GM21825 (cell line): ENCODE results near the gene CENPV.
A peak's percentile ranks its signal among the peaks of the same experiment; 100 is the strongest.
"Not testable (repeated sequence)": the region's sequence is repeated elsewhere in the genome, so short reads cannot be mapped to it uniquely, and the experiment has no call there.

Source experiments
- ATAC-seq: cut with Tn5 transposase; IDR thresholded peaks from one replicate; pipeline ENCODE4 v1.9.1; 2021; ENCODE audit warnings: mild to moderate bottlenecking, moderate library complexity; ENCODE audit not compliant: unreplicated experiment

The CENPV gene

DNA sequence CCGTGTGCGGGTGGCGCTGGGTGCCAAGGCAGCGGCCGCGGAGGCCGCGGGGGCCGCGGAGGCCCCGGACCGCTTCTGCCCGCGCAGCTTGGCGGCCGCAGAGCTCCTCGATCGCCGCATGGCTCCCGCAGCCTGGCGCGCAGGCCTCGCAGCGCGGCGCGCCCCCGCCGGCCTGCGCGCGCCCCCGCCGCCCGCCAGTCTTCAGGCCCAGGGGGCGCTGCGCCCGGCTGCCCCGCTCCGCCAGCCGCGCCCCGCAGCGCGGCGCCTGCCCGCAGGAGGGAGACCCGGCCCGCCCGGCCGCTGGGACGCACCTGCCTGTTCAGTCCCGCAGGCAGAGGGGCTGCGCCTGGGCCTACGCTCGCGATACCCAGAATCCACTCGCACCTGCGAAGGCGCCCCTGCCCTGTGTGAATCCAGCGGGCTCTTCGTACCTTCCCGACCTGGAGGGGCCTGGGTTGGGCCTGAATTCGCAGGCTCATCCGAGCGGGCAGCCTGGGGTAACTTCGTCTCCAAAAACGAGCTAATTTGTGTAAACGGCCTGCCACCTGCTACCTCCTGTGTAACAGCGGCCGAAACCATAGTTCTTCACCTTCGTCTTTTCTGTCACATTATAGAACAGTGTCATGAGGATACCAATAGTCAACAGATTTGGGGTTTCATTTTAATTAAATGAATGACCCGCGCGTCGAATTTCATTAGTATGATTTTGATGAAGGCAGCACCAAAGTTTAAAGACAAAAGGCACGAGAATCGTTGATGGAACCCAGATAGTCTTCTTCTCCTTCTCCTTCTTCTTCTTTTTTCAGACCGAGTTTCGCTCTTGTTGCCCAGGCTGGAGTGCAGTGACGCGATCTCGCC, at the start of gene CENPV:
Gene CENPV, minus strand, starts transcription at position 153 of the 858 bp plus-strand sequence. Its CDS starts 33 bp downstream, at position 120.
- peak; percentile 77 for ATAC-seq

DNA sequence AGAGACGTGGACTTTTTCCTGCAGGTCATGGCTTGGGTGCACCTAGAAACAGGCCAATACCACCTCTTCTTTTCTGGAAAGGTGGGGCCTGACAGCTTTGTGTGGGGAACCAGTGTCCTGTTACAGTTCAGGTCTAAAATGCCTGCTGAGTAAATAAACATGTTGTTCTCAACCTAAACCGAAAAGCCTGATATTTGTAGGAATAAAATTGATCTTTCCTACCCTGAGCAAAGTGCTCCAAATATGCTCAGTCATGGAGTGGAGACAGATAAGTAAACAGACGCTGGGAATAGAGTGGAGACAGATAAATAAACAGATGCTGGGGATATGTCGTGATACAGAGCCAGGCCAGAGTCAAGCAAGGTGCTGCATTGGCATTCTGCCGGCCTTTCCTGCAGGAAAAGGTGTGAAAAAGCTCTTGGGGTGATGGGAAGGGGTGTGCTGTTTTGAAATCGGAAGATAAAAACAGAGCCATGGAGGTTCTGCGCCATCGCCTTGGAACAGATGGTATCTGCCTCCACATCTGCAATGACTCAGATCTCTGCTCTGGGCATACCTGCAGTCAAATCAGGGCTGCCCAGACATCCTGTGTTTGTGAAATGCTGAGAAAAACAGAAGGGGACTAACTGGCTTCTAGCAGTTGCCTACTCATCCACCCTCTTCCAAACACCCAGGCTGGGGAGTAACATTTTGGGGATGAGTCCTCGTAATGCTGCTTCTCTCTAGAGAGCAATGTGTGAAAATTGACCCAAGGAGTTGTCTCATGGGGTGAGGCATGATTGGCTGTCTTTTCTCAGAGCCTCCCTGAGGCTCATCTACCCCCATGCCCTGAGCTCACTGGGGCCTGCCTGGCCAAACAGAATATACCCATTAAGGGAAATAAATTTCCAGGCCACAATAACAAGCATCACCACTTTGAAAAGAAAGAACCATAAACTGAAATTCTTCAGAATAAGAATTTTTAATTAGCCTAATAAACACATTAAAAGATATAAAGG, 45.3 kb upstream of the CENPV start:
- peak; percentile 83 for ATAC-seq

GRCh38 chr17:16396693-16397092, 43.4 kb upstream of the CENPV start:
- ATAC-seq, result not testable (repeated sequence)

DNA sequence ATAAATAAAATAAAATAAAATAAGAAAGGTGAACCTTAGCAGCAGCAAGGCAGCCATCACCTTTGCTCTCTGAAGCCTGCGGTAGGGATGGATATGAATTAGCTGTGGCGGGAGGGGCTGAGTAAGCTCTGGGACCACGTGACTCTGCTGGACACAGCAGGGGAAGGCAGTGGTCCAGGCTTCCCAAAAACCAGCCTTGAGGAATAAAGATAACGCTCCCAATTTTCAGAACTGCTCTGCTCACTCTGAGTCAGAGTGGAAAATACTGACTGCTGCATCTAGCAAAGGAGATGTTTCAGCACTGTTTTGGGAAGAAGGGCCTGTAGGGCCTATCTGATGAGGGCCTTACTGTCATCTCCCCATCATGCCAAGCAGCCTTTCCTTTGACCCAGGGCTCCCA, 42.6 kb upstream of the CENPV start:
- not testable (repeated sequence) for ATAC-seq

- not testable (repeated sequence) for ATAC-seq
These were observed 39.2 kb upstream of the CENPV start for GRCh38 chr17:16392491-16392890.

- ATAC-seq, result no peak
These were observed 38.2 kb upstream of the CENPV start for GRCh38 chr17:16391451-16391850.

- ATAC-seq, result not testable (repeated sequence)
These were observed 32.8 kb upstream of the CENPV start for GRCh38 chr17:16386126-16386507.

DNA sequence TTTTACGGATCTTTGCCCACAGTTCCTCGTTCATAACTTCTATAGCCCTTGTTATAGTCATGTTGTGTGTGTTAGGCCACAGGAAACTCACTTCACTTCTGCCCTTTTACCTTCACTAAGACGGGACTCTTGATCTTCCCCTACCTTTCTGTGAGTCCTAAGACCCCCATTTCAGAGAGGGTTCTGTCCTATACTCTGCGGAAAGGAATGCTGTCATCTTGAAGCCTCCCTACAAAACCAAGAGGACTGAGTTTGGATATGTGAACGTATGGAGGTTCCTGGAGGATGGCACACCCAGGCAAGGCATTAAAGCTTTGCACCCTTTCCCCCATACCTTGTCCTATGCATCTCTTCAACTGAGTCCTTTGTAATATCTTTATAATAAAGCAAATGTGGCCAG, 31.3 kb upstream of the CENPV start:
- ATAC-seq, result no peak

GRCh38 chr17:16383772-16384287, 30.6 kb upstream of the CENPV start:
- ATAC-seq, result no peak

GRCh38 chr17:16383216-16383615, 29.9 kb upstream of the CENPV start:
- no peak for ATAC-seq

DNA sequence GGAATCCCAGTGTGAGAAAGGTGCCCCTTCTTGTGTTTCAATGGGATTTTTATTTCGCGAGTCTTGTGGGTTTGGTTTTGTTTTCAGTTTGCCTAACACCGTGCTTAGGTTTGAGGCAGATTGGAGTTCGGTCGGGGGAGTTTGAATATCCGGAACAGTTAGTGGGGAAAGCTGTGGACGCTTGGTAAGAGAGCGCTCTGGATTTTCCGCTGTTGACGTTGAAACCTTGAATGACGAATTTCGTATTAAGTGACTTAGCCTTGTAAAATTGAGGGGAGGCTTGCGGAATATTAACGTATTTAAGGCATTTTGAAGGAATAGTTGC, 28.2 kb upstream of the CENPV start:
- ATAC-seq, result peak; percentile 4

DNA sequence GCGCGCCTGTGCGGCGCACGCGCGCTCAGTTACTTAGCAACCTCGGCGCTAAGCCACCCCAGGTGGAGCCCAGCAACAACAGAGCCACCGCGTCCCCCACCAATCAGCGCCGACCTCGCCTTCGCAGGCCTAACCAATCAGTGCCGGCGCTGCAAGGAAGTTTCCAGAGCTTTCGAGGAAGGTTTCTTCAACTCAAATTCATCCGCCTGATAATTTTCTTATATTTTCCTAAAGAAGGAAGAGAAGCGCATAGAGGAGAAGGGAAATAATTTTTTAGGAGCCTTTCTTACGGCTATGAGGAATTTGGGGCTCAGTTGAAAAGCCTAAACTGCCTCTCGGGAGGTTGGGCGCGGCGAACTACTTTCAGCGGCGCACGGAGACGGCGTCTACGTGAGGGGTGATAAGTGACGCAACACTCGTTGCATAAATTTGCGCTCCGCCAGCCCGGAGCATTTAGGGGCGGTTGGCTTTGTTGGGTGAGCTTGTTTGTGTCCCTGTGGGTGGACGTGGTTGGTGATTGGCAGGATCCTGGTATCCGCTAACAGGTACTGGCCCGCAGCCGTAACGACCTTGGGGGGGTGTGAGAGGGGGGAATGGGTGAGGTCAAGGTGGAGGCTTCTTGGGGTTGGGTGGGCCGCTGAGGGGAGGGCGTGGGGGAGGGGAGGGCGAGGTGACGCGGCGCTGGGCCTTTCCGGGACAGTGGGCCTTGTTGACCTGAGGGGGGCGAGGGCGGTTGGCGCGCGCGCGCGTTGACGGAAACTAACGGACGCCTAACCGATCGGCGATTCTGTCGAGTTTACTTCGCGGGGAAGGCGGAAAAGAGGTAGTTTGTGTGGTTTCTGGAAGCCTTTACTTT, 27.6 kb upstream of the CENPV start, which contains the start of gene UBB:
Gene UBB, plus strand, starts transcription at position 452 of the 856 bp plus-strand sequence. CDS start 817 bp downstream, outside the sequence.
- ATAC-seq, result peak; percentile 81

- ATAC-seq, result no peak
These were observed 26.4 kb upstream of the CENPV start for GRCh38 chr17:16379654-16380053.

DNA sequence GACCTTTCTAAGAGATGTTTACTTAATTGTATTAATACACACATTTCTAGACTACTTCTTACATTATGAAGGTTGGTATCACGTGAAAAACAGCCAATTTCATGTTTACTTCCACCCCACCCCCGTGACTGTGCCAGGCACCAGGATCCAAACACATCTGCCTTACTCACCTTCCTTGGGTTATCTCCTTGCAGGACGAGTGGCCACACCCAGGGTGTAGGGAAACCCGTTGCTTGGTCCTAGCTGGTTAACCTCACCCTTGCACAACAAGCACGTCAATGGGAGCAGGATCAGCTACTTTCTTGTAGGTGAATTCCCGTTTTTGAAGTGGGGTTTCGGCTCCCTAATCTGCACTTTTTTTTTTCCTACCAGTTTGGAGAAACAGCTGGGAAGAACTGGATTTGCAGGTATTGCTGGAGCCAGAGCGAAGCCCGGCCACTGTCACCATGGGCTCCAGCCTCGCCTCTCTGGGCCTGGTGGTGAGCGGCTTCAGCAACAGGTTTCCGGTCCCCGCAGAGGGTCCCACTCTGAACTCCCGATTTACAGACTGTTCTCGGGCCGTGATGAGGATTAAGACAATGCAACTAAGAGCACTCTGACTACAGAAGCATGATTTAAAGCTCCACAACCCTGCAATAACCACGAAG, 25.5 kb upstream of the CENPV start:
- ATAC-seq, result no peak

DNA sequence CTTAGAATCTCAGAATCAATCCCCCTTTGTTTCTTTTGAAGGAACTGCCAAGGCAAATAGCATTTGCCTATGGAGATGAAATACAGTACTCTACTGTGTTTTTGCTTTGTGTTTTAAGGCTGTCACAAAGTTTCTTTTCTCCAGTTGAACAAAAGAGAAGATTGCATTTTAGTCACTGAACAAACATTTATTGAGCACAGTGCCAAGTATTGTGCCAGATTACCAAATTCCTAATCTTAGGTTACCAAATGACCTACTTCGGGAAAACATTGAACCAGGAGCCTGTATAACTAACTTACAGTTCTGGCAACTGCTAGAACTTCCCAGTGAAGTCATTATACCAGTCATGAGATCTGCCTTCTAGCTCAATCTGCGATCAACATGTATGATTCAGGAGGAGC, 24.7 kb upstream of the CENPV start:
- no peak for ATAC-seq

GRCh38 chr17:16374146-16374938, 21.1 kb upstream of the CENPV start:
- no peak for ATAC-seq

DNA sequence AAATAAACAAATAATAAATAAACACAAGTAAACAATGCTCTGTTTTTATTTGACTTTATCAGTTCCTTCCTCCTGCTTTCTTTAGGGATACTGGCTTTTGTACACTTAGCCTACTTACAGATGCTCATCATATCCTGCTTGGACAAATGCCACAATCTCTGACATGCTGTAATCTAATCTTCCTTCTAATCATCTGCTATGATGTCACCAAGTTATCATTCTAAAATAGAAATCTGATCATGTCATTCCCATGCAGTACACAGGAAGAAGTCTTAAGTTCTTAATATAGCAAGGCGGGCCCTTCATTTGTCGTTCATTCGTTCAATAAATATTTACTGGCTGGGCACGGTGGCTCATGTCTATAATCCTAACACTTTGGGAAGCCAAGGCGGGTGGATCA, 18.5 kb upstream of the CENPV start:
- ATAC-seq, result no peak

- ATAC-seq, result no peak
These were observed 11.4 kb upstream of the CENPV start for GRCh38 chr17:16364625-16365024.
